ENCODE results near the gene AKAP13. TPM values are rescaled to one million over a fixed set of nuclear protein-coding genes. Genes with fewer than 3 reads are reported as not detected.

AKAP13 gene
- total and polyA plus RNA-seq, 2 of the 8 experiments (the other 6 are each of a cell fraction or from before 2014, with no cell fraction given), result 14.0 to 46.2 TPM

GRCh38 chr15:85711580-85712192 lies 331.3 kb downstream of the AKAP13 start:
- Histone ChIP-seq H4K8ac (ENCODE audit: extremely low read depth, insufficient read depth, low read length) (no peak overlapping the region), H2BK12ac (ENCODE audit: low read depth, low read length) (no peak overlapping the region), H2BK5ac (ENCODE audit: low read depth, low read length) (no peak overlapping the region), H3K23me2 (ENCODE audit: low read depth, low read length) (no peaks in the 10 kb centered on the region), H4K5ac (ENCODE audit: insufficient read length, low read depth, low read length) (no peak overlapping the region), H2BK20ac (ENCODE audit: low read length) (no peak overlapping the region), H3K4ac (replicated peaks; ENCODE audit: insufficient read length, low read depth, low read length) (no peak overlapping the region), H3K23ac (ENCODE audit: insufficient read length) (no peak overlapping the region), H4K91ac (replicated peaks; ENCODE audit: insufficient read length, low read length) (no peak overlapping the region), H3K27me3 (replicated peaks in 1 of 4; ENCODE audit: control insufficient read depth in 3 of 4, extremely low read depth in 1 of 4, insufficient read depth in 3 of 4, low read length in 3 of 4) (no peaks in the 10 kb centered on the region), H3K56ac (replicated peaks; ENCODE audit: insufficient read length, low read depth, low read length) (no peak overlapping the region), H3K18ac (ENCODE audit: extremely low read depth, low read length) (no peak overlapping the region), H3K14ac (ENCODE audit: insufficient read length) (no peak overlapping the region), H2AK5ac (ENCODE audit: low read depth, low read length) (no peak overlapping the region), H3K79me1 (ENCODE audit: low read depth, low read length) (no peaks in the 10 kb centered on the region), H3K36me3 (ENCODE audit: control insufficient read depth in 2 of 4, insufficient read depth in 4 of 4, low read length in 3 of 4) (peaks cover 0 to 7% (median 1%) of the 10 kb centered on the region in 4 experiments; a peak in 2 of 8 replicates), H3K9ac (replicated peaks in 1 of 4; ENCODE audit: extremely low read depth in 1 of 4, low read depth in 3 of 4, low read length in 3 of 4) (no peak overlapping the region), H3K9me3 (ENCODE audit: insufficient read depth in 2 of 2, low read depth in 1 of 2, low read length in 1 of 2) (no peaks in the 10 kb centered on the region), H2BK120ac (replicated peaks; ENCODE audit: low read depth, low read length) (no peak overlapping the region), H3K4me3 (ENCODE audit: extremely low read depth in 1 of 4, insufficient read depth in 2 of 4, low read depth in 3 of 4, low read length in 4 of 4) (no peak overlapping the region), H3K79me2 (ENCODE audit: control insufficient read depth in 1 of 2, insufficient read depth in 2 of 2, low read length in 2 of 2) (no peaks in the 10 kb centered on the region), H4K20me1 (replicated peaks in 1 of 2; ENCODE audit: control insufficient read depth in 1 of 2, insufficient read depth in 2 of 2, low read length in 2 of 2) (peaks cover 0 to 5% of the 10 kb centered on the region in 2 experiments), H3K27ac (ENCODE audit: low read depth, low read length) (no peak overlapping the region), H2AFZ (ENCODE audit: low read length) (no peak overlapping the region), H2BK15ac (ENCODE audit: low read length) (no peak overlapping the region), H3K4me2 (ENCODE audit: insufficient read depth in 1 of 2, low read depth in 2 of 2, low read length in 2 of 2) (no peak overlapping the region), H3K4me1 (replicated peaks in 1 of 4; ENCODE audit: control insufficient read depth in 3 of 4, insufficient read depth in 4 of 4, low read length in 3 of 4) (no peaks in the 10 kb centered on the region; a peak in 2 of 7 replicates)
- WGBS, 2 experiments (ENCODE audit: extremely low coverage in 1 of 2, insufficient coverage in 1 of 2, insufficient read length in 1 of 2, insufficient replicate concordance in 2 of 2, low coverage in 1 of 2, low lambda C conversion rate in 2 of 2, missing lambda C conversion rate in 1 of 2), result 96% methylated on average over 7 of the region's 7 CpGs; no CpG with 5 or more reads in 1 of the 2 experiments
- POLR2A ChIA-PET (ENCODE audit: partially characterized antibody), result no interaction called here
- CTCF ChIA-PET (ENCODE audit: partially characterized antibody), result interaction anchor here (0.6 to 1.2 kb wide), 2 partner anchors 94 to 361 kb away, joined by 3 to 4 read pairs; no protein-coding TSS in a partner anchor
- no peak for TF ChIP-seq SP4 (IDR thresholded peaks at IDR 0.05; ENCODE audit: low read length)
- TF ChIP-seq JUN (IDR thresholded peaks at IDR 0.05; ENCODE audit: low read depth, low read length), result no peak
- no peak for TF ChIP-seq EGR1 (IDR thresholded peaks at IDR 0.05; ENCODE audit: borderline replicate concordance, low read depth, low read length)
- no peak for TF ChIP-seq ATF3 (IDR thresholded peaks at IDR 0.05; ENCODE audit: insufficient read depth, low read depth, low read length)
- no peak for TF ChIP-seq KDM5A (IDR thresholded peaks at IDR 0.05; ENCODE audit: low read length)
- TF ChIP-seq SIX5 (IDR thresholded peaks at IDR 0.05; ENCODE audit: low read depth, low read length), result no peak
- no peak for TF ChIP-seq HDAC6 (IDR thresholded peaks at IDR 0.05; ENCODE audit: low read depth, low read length)
- TF ChIP-seq RNF2 (IDR thresholded peaks at IDR 0.05; ENCODE audit: borderline replicate concordance, low read depth, low read length, missing control alignments, poor library complexity, severe bottlenecking), result no peak
- TF ChIP-seq GABPA (IDR thresholded peaks at IDR 0.05; ENCODE audit: borderline replicate concordance, insufficient read depth, low read length), result no peak
- TF ChIP-seq KDM1A (IDR thresholded peaks at IDR 0.05; ENCODE audit: borderline replicate concordance, low read length), result no peak
- TF ChIP-seq ASH2L (IDR thresholded peaks at IDR 0.05; ENCODE audit: low read length), result no peak
- TF ChIP-seq SIRT6 (IDR thresholded peaks at IDR 0.05; ENCODE audit: low read length), result no peak
- FAIRE-seq (no peak), DNase-seq (ENCODE audit: low read depth in 1 of 2, low spot score in 2 of 2) (no peak)

Data from H1 (cell line).